ENCODE results near the gene CSPG4.
"Not testable (repeated sequence)": the region's sequence is repeated elsewhere in the genome, so short reads cannot be mapped to it uniquely, and the experiment has no call there.

Gene CSPG4

GRCh38 chr15:75758071-75758872 lies 45.6 kb upstream of the CSPG4 start:
- DNase-seq (ENCODE audit: low read depth): peak; percentile 76
- peak overlapping the region; percentile 56 for H3K4me3 ChIP-seq (replicated peaks; ENCODE audit: low read depth, low read length)
- TF ChIP-seq CTCF (IDR thresholded peaks at IDR 0.05; ENCODE audit: low read length, missing control alignments): peak; percentile 25

- not testable (repeated sequence) for DNase-seq (ENCODE audit: low read depth); H3K4me3 ChIP-seq (replicated peaks; ENCODE audit: low read depth, low read length)
Measured at GRCh38 chr15:75754871-75755270, 42.2 kb upstream of the CSPG4 start.

DNA sequence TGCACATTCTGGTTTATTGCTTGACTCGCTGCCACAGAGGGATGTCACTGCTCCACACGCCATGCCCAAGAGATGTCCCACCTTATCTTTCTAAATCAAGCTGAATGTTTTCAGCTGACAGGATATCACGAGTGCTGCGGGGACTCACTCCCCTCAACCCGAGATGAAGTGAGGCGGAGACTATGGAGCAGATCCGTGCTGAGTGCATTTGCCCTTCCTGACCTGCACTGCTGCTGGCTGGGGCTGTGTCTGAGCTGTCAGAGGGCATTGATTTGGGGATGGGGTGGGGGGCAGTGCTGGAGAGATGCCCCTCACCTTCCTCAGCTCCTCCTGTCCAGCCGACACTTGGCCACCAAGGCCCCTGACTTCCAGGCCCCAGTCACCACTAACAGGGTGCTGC lies 40.5 kb upstream of the CSPG4 start:
- DNase-seq (ENCODE audit: low read depth): no peak
- no peak overlapping the region for H3K4me3 ChIP-seq (replicated peaks; ENCODE audit: low read depth, low read length)
- TF ChIP-seq CTCF (IDR thresholded peaks at IDR 0.05; ENCODE audit: low read length, missing control alignments): no peak

GRCh38 chr15:75751891-75752290 lies 39.2 kb upstream of the CSPG4 start:
- TF ChIP-seq CTCF (IDR thresholded peaks at IDR 0.05; ENCODE audit: low read length, missing control alignments): no peak
- DNase-seq (ENCODE audit: low read depth): no peak
- no peak overlapping the region for H3K4me3 ChIP-seq (replicated peaks; ENCODE audit: low read depth, low read length)

GRCh38 chr15:75751116-75751875 lies 38.6 kb upstream of the CSPG4 start:
- no peak for TF ChIP-seq CTCF (IDR thresholded peaks at IDR 0.05; ENCODE audit: low read length, missing control alignments)

DNA sequence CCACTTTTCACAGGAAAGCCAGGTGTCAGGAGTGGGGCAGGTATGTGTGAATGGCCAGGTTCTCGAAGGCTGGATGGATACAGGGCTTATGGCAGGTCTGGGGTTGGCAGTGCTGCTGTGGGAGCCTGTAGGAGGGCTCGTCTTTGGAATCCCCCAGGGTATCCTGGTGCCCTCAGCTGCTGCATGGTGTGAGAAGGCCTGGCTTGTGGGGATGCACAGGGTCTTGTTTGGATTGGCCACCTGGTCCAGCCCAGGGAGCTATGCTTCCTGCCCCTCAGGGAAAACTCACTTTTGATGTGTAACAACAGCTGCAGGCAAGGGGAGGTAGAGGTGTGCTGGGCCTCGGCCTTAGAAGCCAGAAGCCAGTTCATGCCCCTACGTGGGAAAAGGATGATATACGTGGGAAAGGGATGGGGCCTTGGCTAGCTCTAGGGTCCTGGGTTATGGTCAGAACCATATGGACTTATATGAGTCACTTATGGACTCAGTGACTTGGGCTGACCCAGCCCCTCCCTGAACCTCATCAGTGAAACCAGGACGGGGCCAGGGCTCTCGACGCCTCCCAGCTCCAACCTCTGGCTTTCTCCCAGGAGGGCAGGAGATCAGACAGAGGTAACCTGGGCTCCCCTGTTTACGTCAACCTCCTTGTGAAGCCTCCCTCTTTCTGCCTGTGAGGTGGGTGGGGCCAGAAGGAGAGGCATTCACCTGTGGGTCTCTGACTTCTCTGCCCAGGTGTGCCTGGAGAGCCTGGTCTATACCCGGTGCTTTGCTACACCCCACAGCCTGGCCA lies 37.8 kb upstream of the CSPG4 start:
- no peak for TF ChIP-seq CTCF (IDR thresholded peaks at IDR 0.05; ENCODE audit: low read length, missing control alignments)
- H3K4me3 ChIP-seq (replicated peaks; ENCODE audit: low read depth, low read length): no peak overlapping the region
- DNase-seq (ENCODE audit: low read depth): no peak

More at GRCh38 chr15:75751116-75751875, 38.6 kb upstream of the CSPG4 start:
- no peak for DNase-seq (ENCODE audit: low read depth)
- H3K4me3 ChIP-seq (replicated peaks; ENCODE audit: low read depth, low read length): no peak overlapping the region

DNA sequence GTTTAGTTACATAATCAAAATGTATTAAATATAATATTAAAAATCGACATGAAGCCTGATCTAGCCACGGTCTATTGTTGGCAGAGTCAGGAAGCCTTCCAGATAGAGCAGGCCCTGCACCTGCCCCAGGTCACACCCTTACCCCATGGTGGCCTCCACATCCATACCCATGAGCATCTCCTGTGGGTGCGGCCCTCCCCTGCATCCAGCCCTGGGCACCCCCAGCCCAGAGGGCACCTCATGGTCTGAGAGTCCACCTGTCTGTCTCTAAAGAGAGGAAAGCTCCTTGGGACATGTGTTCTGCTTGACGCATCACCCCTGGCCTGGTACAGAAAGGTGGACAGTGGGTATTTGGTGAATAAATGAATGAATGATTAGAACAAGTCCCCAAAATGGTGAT lies 37.2 kb upstream of the CSPG4 start:
- TF ChIP-seq CTCF (IDR thresholded peaks at IDR 0.05; ENCODE audit: low read length, missing control alignments): no peak
- H3K4me3 ChIP-seq (replicated peaks; ENCODE audit: low read depth, low read length): no peak overlapping the region
- DNase-seq (ENCODE audit: low read depth): no peak

- not testable (repeated sequence) for DNase-seq (ENCODE audit: low read depth); H3K4me3 ChIP-seq (replicated peaks; ENCODE audit: low read depth, low read length)
Measured at GRCh38 chr15:75748882-75749281, 36.2 kb upstream of the CSPG4 start.

- not testable (repeated sequence) for H3K4me3 ChIP-seq (replicated peaks; ENCODE audit: low read depth, low read length); DNase-seq (ENCODE audit: low read depth)
Measured at GRCh38 chr15:75747121-75747520, 34.5 kb upstream of the CSPG4 start.

Measured in fibroblast of pulmonary artery (primary cell).